Endothelial cell of umbilical vein (primary cell): Measurements from ENCODE around the gene HTR3B.

ENCODE experiments used
- EZH2 ChIP-seq: IDR thresholded peaks from 2 replicates; pipeline ENCODE4 v1.6.1; 2012; ENCODE audit warnings: borderline replicate concordance, low read depth, mild to moderate bottlenecking, moderate library complexity, low read length, inconsistent platforms; ENCODE audit not compliant: severe bottlenecking
- POLR2A ChIP-seq: IDR thresholded peaks from 2 replicates; pipeline ENCODE4 v1.6.1; 2012; ENCODE audit warnings: low read depth, mild to moderate bottlenecking, control low read depth, low read length
- TF ChIP-seq, protein P1 (sequence below), 2 donors: IDR thresholded peaks; 1 replicate in 1 of 2; 2 replicates in 1 of 2; pipeline ENCODE4 v1.5.1; 2011; ENCODE audit warnings: low read length in 2 of 2, mild to moderate bottlenecking in 2 of 2, moderate library complexity in 2 of 2, control low read depth in 1 of 2, inconsistent platforms in 1 of 2, low read depth in 1 of 2; ENCODE audit not compliant: insufficient read depth in 1 of 2; ENCODE audit errors: extremely low read depth in 1 of 2

DNA sequence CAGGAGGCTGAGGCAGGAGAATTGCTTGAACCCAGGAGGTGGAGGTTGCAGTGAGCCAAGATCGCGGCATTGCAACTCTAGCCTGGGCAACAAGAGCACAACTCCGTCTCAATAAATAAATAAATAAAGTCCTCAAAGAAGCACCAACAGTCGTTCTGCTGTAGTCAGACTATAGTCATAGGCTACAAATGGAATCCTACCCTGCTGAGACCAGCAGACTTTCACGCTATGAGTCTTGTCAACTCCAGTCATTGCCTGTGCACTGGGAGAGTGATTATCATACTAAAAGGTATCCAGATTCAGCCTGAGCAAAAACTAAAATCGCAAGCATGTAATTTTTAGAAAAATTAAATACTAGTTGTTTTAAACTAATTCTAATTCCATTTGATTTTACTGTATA is 48.8 kb upstream of the HTR3B start:
- TF ChIP-seq POLR2A (no peak), EZH2 (no peak)
- TF ChIP-seq, protein P1, sequence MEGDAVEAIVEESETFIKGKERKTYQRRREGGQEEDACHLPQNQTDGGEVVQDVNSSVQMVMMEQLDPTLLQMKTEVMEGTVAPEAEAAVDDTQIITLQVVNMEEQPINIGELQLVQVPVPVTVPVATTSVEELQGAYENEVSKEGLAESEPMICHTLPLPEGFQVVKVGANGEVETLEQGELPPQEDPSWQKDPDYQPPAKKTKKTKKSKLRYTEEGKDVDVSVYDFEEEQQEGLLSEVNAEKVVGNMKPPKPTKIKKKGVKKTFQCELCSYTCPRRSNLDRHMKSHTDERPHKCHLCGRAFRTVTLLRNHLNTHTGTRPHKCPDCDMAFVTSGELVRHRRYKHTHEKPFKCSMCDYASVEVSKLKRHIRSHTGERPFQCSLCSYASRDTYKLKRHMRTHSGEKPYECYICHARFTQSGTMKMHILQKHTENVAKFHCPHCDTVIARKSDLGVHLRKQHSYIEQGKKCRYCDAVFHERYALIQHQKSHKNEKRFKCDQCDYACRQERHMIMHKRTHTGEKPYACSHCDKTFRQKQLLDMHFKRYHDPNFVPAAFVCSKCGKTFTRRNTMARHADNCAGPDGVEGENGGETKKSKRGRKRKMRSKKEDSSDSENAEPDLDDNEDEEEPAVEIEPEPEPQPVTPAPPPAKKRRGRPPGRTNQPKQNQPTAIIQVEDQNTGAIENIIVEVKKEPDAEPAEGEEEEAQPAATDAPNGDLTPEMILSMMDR (IDR thresholded peaks at IDR 0.05; ENCODE audit: extremely low read depth in 1 of 2, insufficient read depth in 1 of 2, low read depth in 1 of 2, low read length in 2 of 2) = no peak
